ENCODE measurements around the gene TIMM17B.

DNA sequence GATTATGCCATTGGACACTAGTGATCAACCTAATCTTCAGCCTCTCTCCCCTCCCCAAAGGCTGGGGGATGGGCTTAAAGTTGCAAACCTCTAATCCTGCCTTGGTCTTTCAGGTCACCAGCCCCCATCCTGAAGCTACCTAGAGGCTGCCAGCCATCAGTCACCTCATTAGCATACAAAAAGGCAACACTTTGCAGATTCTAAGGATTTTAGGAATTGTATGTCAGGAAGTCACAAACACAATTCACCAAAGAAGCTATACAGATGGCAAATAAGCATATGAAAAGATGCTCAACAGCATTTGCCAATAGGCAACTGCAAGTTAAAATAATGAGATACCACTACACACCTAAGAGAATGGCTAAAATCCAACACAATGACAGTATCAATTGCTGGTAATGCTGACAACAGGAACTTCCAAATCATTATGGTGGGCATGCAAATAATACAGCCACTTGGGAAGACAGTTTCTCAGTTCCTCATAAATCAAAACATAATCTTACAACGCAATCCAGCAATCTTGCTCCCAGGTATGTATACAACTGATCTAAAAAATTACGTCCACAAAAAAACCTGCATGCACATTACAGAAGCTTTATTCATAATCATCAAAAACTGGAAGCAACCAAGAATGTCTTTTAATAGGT, 30.3 kb upstream of the TIMM17B start:
- TF ChIP-seq, protein P1, sequence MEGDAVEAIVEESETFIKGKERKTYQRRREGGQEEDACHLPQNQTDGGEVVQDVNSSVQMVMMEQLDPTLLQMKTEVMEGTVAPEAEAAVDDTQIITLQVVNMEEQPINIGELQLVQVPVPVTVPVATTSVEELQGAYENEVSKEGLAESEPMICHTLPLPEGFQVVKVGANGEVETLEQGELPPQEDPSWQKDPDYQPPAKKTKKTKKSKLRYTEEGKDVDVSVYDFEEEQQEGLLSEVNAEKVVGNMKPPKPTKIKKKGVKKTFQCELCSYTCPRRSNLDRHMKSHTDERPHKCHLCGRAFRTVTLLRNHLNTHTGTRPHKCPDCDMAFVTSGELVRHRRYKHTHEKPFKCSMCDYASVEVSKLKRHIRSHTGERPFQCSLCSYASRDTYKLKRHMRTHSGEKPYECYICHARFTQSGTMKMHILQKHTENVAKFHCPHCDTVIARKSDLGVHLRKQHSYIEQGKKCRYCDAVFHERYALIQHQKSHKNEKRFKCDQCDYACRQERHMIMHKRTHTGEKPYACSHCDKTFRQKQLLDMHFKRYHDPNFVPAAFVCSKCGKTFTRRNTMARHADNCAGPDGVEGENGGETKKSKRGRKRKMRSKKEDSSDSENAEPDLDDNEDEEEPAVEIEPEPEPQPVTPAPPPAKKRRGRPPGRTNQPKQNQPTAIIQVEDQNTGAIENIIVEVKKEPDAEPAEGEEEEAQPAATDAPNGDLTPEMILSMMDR (IDR thresholded peaks at IDR 0.05), result no peak
- no peak for TF ChIP-seq ZFX (IDR thresholded peaks at IDR 0.05; ENCODE audit: borderline replicate concordance)

Measured in 22Rv1 (cell line).